GM19397 (cell line): ENCODE data around the gene OR4D11.
"Not testable (repeated sequence)": the region's sequence is repeated elsewhere in the genome, so short reads cannot be mapped to it uniquely, and the experiment has no call there.

Experiments
- ATAC-seq: cut with Tn5 transposase; IDR thresholded peaks from one replicate; pipeline ENCODE4 v1.9.1; 2021; ENCODE audit warnings: mild to moderate bottlenecking, moderate library complexity; ENCODE audit not compliant: unreplicated experiment

The OR4D11 gene

GRCh38 chr11:59503276-59503675 lies at the start of gene OR4D11:
OR4D11 (plus strand) TSS chr11:59503576; CDS start chr11:59503576, 0 bp downstream.
- ATAC-seq: no peak

GRCh38 chr11:59456661-59457060 lies 46.7 kb upstream of the OR4D11 start, which contains the start of gene OR4D6:
OR4D6 (plus strand) TSS chr11:59456961; CDS start chr11:59456961, 0 bp downstream.
- no peak for ATAC-seq

- no peak for ATAC-seq
Measured at GRCh38 chr11:59459916-59460315, 43.5 kb upstream of the OR4D11 start.

DNA sequence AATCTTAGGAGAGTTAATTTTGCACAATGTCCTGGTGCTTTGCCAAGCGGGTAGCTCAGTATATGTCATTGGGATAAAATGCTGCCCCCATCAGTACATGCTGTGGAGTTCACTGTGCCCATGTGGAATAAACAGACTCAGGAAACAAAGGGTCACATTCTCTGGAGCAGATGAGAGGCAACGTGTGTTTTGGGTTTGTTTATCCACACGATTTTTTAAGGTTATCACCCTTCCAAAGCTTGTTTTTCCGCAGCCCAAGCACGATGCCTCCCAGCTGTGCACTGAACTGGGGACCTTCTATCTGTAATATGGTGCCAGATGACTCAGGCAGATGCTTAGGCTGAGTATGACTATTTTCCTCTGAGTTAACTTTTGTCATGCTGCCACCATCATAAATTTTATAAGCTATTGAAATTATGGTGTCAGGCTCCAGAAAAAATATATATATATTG lies 40.2 kb upstream of the OR4D11 start:
- no peak for ATAC-seq

GRCh38 chr11:59473015-59473414 lies 30.4 kb upstream of the OR4D11 start, which contains the start of gene OR4D10:
OR4D10 (plus strand) TSS chr11:59473315; CDS start chr11:59477430, 4,115 bp downstream.
- no peak for ATAC-seq

DNA sequence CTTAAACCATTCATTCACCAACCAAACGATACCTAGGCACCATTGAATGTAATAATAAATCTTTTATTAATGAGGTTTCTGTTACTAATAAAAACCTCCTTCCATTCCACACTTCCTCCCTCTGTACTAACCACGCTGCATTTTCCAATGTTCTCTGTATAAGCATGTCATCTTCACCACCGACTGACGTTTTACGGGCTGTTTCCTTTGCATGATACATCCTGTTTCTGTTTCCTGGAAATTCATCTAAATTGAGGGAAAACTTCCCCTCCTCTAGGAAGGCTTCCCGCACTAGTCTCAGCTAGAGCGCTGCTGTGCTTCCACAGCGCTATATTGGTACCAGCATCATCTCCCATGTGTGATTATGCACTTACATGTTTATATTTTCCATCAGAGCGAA lies 28.2 kb upstream of the OR4D11 start:
- no peak for ATAC-seq

- ATAC-seq: no peak
Measured at GRCh38 chr11:59479906-59480305, 23.5 kb upstream of the OR4D11 start.

- no peak for ATAC-seq
Measured at GRCh38 chr11:59480359-59480758, 23.0 kb upstream of the OR4D11 start.

DNA sequence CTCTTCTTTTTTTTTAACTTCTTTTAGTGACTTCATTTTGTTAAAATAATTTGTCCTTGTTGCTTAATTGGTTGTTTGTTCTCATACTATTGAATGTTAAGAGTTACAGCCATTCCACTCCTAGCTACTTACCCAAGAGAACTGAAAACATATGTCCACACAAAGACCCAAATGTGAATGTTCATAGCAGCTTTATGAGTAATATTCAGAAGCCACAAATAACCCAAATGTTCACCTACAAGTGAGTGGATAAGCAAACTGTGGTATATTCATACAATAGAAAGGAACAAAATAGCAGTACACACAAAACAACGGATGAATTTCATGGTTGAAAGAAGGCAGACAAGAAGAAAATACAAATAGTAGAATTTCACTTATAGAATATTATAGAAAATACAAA lies 1.4 kb upstream of the OR4D11 start:
- no peak for ATAC-seq

GRCh38 chr11:59510941-59511589 lies 7.7 kb downstream of the OR4D11 start, which contains the start of gene OR4D9:
OR4D9 (plus strand) TSS chr11:59511539; CDS start chr11:59514913, 3,374 bp downstream.
- no peak for ATAC-seq

GRCh38 chr11:59511675-59512074 lies 8.3 kb downstream of the OR4D11 start:
- no peak for ATAC-seq

DNA sequence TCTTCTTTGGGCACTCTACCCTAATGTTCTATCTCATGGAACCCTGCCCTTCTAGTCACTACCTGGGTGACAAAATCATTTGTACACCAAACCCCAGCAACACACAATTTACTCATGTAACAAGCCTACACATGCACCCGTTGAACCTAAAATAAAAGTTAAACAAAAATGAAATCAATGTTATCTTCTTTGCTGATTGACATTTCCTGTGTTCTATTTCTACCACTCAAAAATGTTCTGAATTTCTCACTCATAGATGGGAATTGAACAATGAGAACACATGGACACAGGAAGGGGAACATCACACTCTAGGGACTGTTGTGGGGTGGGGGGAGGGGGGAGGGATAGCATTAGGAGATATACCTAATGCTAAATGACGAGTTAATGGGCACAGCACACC lies 16.8 kb downstream of the OR4D11 start:
- ATAC-seq: not testable (repeated sequence)

- no peak for ATAC-seq
Measured at GRCh38 chr11:59520741-59521140, 17.4 kb downstream of the OR4D11 start.

DNA sequence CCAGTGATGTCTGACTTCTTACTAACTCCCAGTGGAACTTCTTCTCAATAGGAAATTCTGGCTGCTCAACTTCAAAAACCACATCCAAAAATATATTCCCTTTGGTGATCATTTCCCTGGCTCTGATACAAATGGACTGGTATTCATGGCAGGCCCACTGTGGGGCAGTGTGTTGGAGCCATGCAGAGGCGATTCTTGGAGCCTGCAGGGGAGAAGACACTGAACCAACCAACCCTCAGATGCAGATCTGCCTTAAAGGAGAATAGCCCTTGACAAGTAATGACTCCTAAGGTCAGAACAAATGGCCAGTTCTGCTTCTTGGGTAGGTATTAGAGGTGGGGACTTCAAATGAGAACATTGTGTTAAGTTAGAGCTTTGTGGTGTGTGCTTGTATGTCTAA lies 20.2 kb downstream of the OR4D11 start:
- no peak for ATAC-seq

DNA sequence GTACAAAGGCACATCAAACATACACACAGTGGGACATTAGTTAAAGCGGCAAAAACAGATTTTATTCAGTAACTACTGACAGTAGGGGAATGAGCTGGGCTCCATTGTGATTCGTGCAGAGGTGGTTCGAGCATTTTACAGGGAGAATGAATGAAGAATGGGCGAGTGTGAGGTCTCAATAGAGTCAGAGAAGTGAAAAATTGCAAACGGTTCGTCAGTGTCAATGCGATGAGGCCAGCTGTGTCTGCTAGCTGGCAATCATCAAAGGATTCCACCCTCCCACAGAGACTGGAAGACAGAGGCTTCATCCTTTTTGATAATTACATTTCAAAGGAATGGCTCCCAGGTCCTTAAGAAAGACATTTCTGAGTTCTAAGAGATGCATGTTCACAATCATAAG lies 25.3 kb downstream of the OR4D11 start:
- ATAC-seq: no peak

DNA sequence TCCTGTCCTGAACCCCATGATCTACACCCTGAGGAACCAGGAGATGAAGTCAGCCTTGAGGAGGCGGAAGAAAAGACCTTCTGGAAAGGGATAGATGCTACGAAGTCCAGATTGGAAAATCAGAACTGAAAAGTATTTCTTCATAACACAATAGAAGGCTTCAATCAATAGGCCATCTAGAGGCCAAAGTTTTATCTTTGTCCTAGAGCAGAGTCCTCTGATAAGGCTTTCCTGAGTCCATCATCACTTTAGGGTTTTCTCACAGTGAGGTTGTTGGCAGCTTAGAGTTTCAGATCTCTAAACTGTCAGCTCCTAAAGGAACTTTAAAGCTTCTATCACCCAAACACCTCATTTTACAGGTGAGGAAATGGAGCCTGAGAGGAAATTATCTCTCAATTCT lies 29.2 kb downstream of the OR4D11 start:
- ATAC-seq: no peak

DNA sequence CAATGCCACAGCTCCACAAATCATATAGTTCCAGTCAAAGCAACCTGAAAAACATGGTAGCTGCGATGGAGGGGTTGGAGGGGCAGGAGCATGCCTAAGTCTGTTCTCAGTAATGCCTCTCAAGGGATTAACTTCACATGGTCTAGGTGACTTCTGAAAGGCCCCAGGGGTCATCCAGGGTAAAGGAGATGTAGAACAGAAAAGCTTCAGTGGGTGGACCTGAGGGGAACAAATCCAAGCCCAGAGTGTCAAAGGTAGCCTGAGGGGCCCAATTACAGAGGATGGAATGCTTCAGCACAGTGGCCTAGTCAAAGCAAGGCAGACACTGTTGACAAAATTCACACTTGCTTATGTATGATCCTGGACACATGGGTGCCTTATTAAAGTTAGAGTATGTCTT lies 31.3 kb downstream of the OR4D11 start:
- no peak for ATAC-seq

- no peak for ATAC-seq
Measured at GRCh38 chr11:59542142-59542810, 38.9 kb downstream of the OR4D11 start.

DNA sequence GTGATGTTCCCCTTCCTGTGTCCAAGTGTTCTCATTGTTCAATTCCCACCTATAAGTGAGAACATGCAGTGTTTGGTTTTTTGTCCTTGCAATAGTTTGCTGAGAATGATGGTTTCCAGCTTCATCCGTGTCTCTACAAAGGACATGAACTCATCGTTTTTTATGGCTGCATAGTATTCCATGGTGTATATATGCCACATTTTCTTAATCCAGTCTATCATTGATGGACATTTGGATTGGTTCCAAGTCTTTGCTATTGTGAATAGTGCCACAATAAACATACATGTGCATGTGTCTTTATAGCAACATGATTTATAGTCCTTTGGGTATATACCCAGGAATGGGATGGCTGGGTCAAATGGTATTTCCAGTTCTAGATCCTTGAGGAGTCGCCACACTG lies 40.3 kb downstream of the OR4D11 start:
- ATAC-seq: not testable (repeated sequence)

GRCh38 chr11:59544869-59545178 lies 41.4 kb downstream of the OR4D11 start:
- no peak for ATAC-seq

DNA sequence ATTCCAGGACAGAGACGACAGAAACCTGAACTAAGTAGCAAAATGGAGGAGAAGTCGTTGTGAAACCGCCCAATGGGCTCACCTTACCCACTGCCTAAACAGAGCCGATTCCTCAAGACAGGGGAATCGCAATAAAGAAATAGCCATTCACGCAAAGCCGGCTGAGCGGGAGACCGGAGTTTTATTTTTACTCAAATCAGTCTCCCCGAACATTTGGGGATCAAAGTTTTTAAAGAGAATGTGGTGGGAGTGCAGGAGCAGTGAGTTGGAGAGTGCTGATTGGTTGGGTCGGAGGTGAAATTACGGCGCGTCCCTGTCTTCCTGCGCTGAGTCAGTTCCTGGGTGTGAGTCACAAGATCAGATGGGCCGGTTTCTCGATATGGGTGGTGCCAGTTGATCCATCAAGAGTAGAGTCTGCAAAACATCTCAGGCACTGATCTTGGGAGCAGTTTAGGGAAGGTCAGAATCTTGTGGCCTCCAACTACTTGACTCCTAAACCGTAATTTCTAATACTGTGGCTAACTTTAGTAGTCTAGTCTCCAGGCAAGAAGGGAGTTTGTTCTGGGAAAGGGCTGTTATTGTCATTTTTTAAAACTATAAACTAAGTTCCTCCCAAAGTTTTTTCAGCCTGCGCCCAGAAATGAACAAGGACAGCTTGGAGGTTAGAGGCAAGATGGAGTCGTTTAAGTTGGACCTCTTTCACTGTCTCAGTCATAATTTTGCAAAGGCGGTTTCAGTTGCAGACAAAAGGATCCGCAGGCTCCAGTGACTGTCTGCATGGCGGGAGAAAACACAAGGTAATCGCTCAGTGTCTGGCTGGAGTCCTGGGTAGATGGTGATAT lies 42.0 kb downstream of the OR4D11 start:
- no peak for ATAC-seq
